Right lung (tissue), 5 donors: ENCODE data around the gene ADIPOR1. TPM values are rescaled to one million over a fixed set of nuclear protein-coding genes. Genes with fewer than 3 reads are reported as not detected.
A peak's percentile ranks its signal among the peaks of the same experiment; 100 is the strongest.

ENCODE experiments used
- DNase-seq, 2 donors: peaks; one replicate each; pipeline ENCODE4 v3.0.0-alpha.2; 2013
- polyA plus RNA-seq, 5 donors: library from polyadenylated mRNA; unstranded; fragments of 120-200 nt; gene quantifications; one replicate each; pipeline versions ENCODE4 v1.2.1 to v1.2.3, GENCODE V29; 2013; ENCODE audit warnings: inconsistent platforms in 1 of 5, low replicate concordance in 1 of 5; ENCODE audit not compliant: insufficient read length in 5 of 5, insufficient read depth in 1 of 5

ADIPOR1 gene
- polyA plus RNA-seq, 5 donors: 65.9 to 73.2 (median 68.1) TPM

DNA sequence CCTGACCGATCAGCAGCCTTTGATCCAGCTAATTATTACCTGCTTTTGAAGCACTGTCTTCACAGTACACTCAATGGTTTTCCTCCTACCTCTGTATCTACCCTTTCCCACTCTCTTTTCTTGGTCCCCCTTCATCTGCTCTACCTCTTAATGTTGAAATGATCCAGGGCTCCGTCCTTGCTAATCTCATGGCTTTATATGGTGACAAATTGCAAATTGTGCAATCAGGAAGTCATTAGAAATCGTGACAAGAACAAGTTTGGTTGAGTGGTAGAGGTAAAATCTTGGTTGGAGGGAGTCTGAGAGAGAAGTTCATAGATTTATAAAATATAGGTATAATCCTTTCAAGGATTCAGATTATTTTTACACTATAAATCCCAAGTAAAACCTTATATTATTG lies 18.5 kb upstream of the ADIPOR1 start:
- DNase-seq: no peak

DNA sequence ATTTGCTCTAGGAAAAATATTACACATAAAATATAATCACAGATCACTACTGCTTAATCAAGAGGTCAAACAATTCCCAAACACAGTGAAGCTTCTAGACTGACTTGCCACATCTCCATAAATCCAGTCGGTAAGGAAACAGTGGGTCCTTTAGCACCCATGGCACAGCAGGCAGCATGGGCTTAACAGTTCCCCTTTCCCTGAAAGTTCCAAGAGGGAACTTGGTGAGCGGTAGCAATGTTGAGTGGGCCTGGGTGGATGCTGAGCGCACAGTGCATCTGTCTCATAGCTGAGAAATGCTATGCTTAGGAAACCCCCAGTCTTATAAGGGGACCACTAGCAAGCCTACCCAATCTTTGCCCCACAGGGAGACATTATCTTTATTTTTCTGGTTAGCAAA lies 16.7 kb upstream of the ADIPOR1 start:
- no peak for DNase-seq

DNA sequence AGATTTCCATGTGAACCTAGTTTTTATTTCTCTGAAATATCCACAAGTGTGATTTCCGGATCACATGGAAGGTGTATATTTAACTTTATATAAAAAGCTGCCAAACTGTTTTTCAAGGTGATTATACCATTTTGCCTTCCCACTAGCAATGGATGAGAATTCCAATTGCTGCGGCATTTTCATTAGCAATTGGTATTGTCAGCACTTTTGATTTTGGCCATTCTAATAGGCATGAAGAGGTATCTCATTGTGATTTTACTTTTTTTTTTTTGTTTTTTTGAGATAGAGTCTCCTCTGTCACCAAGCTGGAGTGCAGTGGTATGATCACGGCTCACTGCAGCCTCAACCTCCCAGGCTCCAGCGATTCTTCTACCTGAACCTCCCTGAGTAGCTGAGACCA lies 13.9 kb upstream of the ADIPOR1 start:
- DNase-seq: no peak

DNA sequence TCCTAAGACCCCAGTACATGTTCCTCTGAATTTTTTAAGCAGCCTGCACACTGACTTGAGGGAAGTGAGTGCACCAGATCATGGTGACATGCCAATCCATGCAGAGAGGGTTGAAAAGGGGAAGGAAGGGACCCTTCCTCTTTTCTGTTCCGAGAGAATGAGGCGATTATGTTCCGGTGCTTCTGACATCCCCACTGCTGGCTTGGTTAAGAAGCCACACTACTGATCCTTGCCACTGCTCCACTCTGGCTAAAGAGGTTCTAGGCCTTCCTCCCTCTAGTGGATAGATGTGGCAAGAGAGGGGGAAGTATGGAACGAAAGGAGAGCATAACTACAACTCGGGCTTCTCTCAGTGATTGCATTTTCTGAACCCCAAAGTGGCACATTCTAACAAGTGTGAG lies 10.8 kb upstream of the ADIPOR1 start:
- DNase-seq: peak; percentile 17 to 38

DNA sequence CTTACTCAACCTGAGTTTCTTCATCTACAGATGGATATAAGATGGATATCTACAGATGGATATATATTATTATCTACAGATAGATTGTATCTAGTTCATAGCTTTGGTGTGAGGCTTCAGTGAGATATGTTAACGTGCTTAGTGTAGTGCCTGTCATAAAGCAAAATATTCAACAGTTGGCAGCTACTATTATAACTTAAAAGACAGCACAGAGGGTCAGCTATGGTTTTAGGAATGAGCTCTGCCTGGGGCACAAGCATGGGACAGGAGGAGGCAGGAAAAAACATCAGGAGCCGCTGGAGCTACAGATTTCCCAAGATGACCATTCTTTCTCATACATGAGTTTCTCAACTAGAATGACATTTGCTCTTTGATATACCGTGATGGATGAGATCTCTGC lies 10.2 kb upstream of the ADIPOR1 start:
- no peak for DNase-seq

DNA sequence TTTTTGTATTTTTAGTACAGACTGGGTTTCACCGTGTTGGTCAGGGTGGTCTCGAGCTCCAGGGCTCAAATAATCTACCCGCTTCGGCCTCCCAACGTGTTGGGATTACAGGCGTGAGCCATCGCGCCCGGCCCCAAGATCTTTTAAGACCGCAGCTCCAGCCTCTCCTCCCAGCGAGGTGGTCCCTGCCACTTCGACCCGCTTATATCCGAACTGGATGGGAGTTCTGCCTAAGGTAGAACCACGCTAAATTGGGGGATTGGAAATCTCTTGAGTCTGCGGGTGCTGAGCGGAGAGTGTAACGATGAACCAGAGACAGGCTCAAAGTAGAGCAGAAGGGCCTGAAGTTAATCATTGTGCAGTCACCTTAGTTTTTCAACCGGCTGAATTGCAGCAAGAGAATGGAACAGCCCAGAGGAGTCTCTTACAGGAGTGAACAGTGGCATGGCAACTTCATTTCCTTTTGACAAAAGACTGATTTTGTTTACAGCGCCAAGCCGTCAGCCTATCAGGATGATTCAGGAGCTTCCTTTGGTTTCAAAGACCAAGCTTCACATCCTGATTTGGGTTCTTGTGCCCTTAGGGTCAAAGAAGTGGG lies 9.7 kb upstream of the ADIPOR1 start:
- peak in 1 of 2 donors; percentile 17 for DNase-seq

DNA sequence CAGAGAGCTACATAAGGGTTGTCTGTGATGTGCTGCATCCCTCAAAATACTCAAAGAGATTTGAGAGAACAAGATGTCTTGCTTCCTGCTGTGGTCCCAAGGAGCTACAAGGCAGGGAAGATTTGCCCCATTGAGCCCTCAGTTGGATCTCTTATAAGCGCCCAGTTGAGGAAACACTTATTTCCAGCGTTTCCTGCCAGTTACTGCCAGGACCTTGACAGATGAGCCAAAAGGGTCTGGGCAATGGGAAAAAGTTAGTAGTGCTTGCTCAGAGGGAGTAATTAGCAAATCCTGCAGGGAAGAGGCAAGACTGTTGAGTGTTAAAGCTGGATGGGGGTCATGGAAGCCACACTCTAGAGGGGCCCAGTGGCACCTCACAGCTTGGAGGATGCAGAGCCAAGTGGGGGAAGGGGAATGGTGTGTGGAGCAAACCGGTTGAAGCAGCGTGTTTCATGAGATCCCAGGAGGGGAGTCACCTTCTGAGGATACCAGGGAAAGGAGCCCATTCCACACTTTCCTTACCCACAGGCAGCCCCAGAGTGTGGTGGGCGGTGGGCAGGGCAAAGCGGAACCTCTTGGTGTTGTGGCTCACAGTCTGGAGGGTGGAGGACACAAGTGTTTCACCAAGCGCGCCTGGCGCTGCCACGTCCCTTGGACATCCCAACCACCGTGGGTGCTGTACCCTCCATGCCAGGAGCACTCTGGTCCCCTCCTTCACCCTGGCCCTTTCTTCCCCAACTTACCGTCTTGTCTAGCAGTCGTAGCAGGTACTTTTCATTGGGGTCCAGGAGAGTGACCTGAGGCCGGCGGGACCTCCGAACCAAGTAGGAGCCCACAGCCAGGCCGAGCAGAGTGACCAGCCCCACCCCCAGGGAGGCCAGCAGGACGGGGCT lies 8.1 kb upstream of the ADIPOR1 start:
- DNase-seq: no peak

DNA sequence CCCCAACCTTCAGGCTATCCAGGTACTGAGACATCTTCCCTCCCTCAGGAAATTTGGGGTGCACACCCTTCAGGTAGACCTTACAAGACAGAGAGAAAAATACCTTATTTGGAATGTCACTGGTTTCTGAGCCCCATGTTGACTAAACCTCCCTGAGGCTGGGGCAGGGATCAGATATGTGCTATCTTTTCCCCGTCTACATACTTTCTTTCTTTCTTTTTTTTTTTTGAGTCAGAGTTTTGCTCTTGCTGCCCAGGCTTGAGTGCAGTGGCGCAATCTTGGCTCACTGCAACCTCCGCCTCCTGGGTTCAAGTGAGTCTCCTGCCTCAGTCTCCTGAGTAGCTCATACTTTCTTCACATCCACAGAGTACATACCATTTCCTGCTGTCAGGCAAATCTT lies 7.3 kb upstream of the ADIPOR1 start:
- DNase-seq: no peak

DNA sequence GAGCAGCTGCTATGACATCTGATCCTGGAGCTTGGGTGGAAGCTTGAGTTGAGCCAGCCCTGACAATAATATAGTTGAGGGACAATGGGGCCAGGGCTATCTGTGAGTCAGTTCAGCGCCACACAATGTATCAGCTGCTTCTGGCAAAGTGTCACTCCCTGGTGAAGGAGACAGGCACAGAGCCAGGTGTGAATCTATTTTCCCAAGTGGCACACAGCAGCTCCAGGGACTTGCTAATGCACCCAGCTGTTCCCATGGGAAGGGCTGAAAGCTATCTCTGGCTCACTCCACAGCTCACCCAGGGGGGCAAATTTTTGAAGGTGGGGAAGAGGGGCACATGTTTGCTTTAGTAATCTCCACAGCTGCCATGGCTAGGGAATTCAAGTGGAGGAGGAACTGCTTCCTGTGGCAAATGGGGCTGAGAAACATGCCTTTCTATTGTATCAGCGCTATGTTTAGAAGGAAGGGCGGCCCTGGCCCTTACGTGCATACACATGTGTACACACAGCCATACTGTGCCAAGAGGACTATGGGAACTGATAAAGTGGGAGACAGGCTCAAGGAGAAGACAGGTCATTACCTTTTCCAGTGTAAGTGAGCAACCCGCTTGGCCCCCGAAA lies 6.8 kb upstream of the ADIPOR1 start:
- DNase-seq: no peak

DNA sequence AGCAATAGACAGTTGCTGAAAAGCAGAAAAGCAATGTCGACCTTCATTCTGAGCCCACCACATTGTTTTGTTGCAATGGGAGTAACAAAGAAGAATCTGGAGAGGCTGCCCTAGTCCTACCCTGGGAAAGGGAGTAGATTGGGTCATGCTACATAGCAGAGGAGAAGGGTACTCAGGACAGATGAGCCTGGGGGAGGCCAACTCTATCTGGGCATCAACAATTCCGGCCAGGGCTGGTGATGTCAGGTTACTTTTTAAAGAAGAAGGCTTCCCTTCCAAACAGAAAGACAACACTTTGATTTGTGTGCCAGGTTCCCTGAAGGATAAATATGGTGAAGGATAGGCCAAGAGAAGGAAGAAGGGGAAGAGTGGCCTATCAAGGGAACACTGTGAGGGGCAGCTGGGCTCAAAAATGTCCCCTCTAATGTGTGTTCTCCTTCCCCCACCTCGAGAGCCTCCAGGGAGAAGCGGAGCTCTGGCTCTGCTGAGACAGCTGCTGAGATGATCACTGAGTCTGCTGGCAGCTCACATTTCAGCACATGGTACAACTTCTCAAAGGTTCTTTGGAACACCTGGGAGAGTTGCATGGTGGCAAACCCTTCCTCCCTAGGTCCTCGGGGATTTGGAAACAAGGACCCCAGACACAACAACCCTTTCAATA lies 3.2 kb upstream of the ADIPOR1 start:
- no peak for DNase-seq

DNA sequence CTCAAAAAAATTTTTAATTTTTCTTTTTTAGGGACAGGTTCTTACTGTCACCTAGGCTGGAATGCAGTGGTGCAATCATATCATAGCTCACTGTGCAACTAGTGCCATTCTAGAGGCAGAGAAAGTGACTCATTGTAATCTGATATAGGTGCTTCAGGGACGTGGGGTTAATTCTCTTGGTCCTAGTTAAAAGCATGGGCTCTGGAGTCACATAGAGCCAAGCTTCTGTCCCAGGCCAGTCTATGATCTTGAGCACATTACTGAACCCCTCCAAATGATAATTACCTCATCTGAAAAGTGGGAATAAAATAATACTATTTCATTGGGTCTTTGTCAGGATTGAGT lies 1.1 kb upstream of the ADIPOR1 start:
- no peak for DNase-seq

DNA sequence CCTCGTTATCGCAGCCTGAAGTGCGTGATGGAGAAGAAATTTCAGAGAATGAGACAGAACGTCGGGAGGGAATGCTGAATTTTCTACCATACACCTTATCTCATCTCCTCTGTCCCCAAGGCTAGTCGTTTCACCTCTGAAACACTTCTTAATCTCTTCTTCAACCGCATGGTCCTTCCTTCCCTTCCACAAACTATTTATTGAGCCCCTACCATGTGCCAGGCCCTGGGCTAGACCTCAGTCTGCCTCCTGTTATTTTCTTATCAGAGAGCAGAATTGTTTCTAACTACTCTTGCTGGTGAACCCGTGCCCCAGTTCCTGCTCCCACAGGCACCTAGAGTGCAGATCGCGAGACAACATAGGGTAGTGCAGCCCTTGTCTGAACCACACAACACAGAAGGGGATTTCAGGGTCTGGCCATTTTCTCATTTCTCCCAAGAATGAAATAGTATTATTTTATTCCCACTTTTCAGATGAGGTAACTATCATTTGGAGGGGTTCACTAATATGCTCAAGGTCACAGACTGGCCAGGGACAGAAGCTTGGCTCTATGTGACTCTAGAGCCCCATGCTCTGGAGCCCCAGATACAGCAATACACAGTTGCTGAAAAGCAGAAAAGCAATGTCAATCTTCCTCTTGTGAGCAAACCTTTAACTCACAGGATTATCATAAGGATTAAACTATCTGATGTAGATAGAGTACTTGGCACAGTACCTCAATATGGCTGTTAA lies 598 bp upstream of the ADIPOR1 start:
- DNase-seq: no peak

DNA sequence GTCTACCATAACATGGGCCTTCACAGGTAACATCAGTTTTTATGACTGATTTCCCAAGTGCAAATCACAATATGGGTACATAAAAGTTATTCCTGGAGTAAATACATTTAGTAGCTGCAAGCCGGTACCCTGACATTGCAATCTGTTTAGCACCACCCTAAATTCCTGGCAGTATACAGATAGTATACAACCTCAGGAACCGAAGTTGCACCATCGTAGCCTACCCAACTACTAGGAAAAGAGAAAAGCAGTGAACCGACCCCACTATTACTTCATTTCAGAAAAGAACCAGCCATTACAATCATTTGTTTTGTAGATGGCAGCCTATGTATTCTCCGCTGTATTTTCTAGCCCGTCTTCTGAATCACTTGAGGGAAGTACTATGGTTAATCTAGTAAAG lies 1.1 kb downstream of the ADIPOR1 start:
- no peak for DNase-seq

DNA sequence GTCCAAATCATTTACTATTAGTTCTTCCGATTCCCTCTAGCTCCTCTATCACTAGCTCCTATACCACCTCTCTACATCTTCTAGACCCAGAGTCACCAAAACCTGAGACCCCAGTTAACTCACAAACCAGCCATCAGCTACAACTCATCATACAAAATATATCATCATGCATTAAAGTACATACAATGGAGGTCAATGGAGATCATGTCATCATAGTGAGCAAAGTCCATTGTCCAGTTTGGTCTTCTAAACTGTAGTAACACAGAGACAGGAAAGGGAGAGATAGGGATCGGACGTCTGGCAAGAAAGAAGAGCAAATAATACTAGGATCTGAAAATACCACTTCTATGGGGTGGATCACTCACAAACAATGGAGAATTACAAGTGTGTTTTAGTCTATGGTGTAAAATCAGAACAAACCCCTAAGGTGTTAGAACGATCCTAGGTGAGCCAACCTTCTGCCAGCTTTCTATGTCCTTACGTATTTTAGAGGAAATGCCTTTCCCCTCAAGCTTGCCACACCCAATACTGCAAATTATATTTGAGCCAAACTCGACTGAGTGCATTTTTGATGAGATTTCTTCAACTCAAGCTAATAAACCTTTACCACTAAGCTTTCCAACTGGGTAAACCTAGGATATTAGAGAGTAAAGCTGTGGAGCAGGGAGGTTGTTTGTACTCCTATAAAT lies 3.9 kb downstream of the ADIPOR1 start:
- no peak for DNase-seq

DNA sequence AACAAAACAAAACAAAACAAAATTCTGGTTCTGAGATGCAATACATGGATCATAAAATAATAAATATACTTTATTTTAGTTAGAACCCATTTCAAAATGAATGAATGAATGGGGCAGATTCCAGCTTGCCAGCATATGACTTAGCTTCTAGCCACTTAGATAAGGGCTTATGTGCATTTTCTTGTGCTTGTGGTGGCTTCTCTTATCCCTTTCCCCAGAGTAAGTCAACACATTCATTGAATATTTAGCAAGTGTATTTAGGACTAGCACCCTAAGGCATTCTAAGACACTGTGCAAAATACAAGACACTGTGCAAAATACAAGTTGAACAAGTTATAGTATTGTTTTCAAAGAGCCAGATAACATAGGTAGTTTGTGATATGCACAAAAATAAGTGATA lies 4.7 kb downstream of the ADIPOR1 start:
- DNase-seq: no peak

DNA sequence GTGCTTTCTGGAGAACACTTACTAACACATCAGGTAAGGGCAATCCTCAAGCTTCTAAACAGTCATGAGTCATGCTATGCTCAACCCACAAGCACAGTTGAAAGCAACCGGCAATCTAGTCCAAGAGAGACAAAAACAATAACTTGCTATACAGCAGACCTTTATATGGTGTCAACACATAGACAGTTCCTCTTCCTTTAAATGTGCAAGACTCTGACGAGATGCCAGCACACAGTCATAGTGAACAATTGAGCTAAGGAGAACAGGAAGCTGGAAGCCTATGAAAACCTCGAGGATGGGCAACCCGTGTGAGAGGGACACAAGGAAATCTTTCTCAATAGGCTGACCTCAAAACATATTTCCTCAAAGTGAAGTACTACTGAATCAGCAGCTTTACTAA lies 5.3 kb downstream of the ADIPOR1 start:
- DNase-seq: no peak

DNA sequence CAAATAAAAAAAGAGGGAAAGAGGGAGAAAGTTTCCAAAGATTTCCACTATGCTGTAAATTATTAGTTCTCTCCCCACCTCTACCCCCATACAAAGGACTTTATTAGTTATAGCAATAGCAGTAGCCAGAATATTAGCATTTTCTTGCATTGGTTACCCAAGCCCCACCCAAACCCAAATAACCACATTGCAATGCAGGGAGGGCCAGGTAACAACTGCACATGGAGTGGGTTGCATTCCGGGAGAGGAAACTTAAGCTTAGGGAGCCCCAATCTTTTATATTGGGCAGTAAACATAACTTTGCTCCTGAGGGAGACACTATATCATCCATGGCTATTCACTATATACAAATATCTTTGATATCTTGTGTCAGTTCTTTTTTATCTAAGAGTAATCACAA lies 6.0 kb downstream of the ADIPOR1 start:
- no peak for DNase-seq

DNA sequence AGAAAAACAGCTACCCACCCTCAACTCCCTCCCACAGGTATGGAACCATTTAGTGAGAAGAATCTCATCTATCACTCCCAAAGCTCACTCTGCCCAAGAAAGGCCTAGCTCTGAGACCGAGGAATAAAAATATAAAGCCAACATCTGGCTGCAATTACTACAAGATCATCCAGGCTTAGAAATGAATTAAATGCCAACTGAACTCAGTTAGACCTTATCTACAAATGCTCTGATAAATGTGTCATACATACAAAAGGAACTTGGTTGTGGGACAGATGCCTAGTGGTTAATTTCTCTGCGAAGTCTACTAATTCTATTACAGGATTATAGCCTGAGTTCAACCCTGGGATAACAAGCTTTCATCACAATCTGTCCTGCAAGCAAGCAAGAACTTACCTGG lies 6.7 kb downstream of the ADIPOR1 start:
- DNase-seq: no peak

DNA sequence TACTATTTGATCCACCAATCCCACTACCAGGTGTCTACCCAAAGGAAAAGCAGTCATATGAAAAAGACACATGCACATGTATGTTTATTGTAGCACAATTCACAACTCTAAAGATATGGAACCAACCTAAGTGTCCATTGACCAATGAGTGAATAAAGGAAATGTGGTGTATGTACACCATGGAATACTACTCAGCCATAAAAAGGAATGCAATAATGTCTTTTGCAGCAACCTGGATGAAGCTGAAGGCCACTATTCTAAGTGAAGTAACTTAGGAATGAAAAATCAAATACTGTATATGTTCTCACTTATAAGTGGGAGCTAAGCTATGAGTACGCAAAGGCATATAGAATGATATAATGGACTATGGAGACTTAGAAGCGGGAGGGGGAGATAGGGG lies 12.6 kb downstream of the ADIPOR1 start:
- no peak for DNase-seq

DNA sequence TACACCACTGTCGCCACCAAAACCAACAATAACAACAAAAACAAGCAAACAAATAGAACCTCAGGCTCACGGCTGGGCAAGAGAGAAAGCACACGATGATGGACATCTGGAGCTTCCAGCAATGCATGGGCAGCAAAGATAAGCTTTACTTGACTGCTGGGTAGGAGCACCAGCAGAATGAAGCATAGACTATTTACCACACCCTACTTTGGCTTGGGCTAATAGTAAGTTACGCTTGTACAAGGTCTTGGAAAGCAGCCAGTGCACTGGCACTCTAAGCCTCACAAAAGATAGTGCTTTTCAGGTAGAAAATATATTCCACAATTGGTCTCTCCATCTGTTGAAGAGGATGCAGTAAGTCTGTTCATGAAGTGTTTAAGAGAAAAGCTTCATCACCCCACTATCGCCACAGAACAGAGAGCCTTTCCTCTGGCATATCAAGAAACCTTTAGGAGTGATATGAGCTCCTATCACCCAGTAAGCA lies 13.6 kb downstream of the ADIPOR1 start:
- no peak for DNase-seq

DNA sequence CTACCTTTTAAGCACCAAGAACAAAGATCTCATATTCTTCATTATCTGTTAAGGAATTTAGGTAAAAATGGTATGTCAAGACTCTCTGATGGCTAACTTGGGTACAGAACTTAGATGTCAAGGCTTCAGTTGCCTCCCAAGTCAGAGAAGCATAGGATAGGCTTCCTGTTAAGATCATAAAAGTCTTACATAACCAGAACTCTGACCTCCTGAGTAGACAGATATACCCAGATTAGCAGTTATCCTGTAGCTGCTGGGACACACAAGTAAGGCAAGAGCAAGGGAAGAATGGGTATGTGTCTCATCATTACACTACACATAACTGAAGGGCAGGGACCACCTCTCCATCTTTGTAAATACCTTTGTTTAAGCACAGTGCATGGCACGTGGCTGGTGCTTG lies 15.7 kb downstream of the ADIPOR1 start:
- DNase-seq: no peak
